ENCODE measurements around the gene LPIN1. TPM values are rescaled to one million over a fixed set of nuclear protein-coding genes. Genes with fewer than 3 reads are reported as not detected.
A peak's percentile ranks its signal among the peaks of the same experiment; 100 is the strongest.

LPIN1 gene
- total RNA-seq, 4 donors from 2014 or later, result 28.7 to 47.0 (median 39.6) TPM

GRCh38 chr2:11745613-11746375, 638 bp upstream of the LPIN1 start:
- Histone ChIP-seq H3K9me3 (no peaks in the 10 kb centered on the region), H3K4me1 (peaks cover 37 to 60% of the 10 kb centered on the region in 2 donors), H3K27ac (peak overlapping the region; percentile 3 to 83 (median 68)), H3K4me3 (replicated peaks in 1 of 3) (peak overlapping the region in 1 of 3 donors; percentile 89), H3K27me3 (no peaks in the 10 kb centered on the region), H3K36me3 (no peaks in the 10 kb centered on the region)
- TF ChIP-seq CTCF (IDR thresholded peaks at IDR 0.05) (no peak), POLR2A (IDR thresholded peaks at IDR 0.05) (no peak)
- intact Hi-C loops (cut with DNase I), result no loop called here
- 59 to 60% methylated on average over 27 of the region's 27 CpGs for WGBS, 2 donors
- DNase-seq, result peak in 1 of 2 donors; percentile 22

GRCh38 chr2:11746807-11747459, 501 bp downstream of the LPIN1 start:
- peak overlapping the region; percentile 43 to 89 (median 79) for H3K4me3 ChIP-seq (replicated peaks in 1 of 3)
- TF ChIP-seq CTCF (IDR thresholded peaks at IDR 0.05), result no peak
- no peak for TF ChIP-seq POLR2A (IDR thresholded peaks at IDR 0.05)
- peak; percentile 46 to 52 for DNase-seq
- no peaks in the 10 kb centered on the region for H3K27me3 ChIP-seq
- H3K4me1 ChIP-seq, result peaks cover 37 to 64% of the 10 kb centered on the region in 2 donors
- H3K36me3 ChIP-seq, result no peaks in the 10 kb centered on the region
- no peaks in the 10 kb centered on the region for H3K9me3 ChIP-seq
- intact Hi-C loops (cut with DNase I), result no loop called here
- 0% methylated on average over 4 to 29 of the region's 42 CpGs for WGBS, 2 donors
- H3K27ac ChIP-seq, result peak overlapping the region; percentile 68 to 83 (median 79)

- WGBS, 2 donors, result 75 to 78% methylated on average over 19 of the region's 19 CpGs
- Histone ChIP-seq H3K27ac (no peak overlapping the region), H3K9me3 (no peaks in the 10 kb centered on the region), H3K27me3 (no peaks in the 10 kb centered on the region), H3K36me3 (no peaks in the 10 kb centered on the region), H3K4me3 (replicated peaks in 1 of 3) (no peak overlapping the region), H3K4me1 (peaks cover 37 to 66% of the 10 kb centered on the region in 2 donors)
- intact Hi-C loops (cut with DNase I), result no loop called here
- TF ChIP-seq CTCF (IDR thresholded peaks at IDR 0.05) (no peak), POLR2A (IDR thresholded peaks at IDR 0.05) (no peak)
- DNase-seq, result no peak
Measured at GRCh38 chr2:11748018-11748860, 1.8 kb downstream of the LPIN1 start.

- TF ChIP-seq CTCF (IDR thresholded peaks at IDR 0.05) (no peak), POLR2A (IDR thresholded peaks at IDR 0.05) (no peak)
- intact Hi-C loops (cut with DNase I), result no loop called here
- H3K4me3 ChIP-seq (replicated peaks in 1 of 3), result no peak overlapping the region
- H3K9me3 ChIP-seq, result no peaks in the 10 kb centered on the region
- H3K27me3 ChIP-seq, result no peaks in the 10 kb centered on the region
- H3K27ac ChIP-seq, result no peak overlapping the region
- peaks cover 33 to 67% of the 10 kb centered on the region in 2 donors for H3K4me1 ChIP-seq
- 88 to 89% methylated on average over 13 of the region's 13 CpGs for WGBS, 2 donors
- DNase-seq, result no peak
- H3K36me3 ChIP-seq, result no peaks in the 10 kb centered on the region
Measured at GRCh38 chr2:11748861-11749645, 2.6 kb downstream of the LPIN1 start.
